Uterus (tissue), 2 donors: Measurements from ENCODE around the gene TRIP11.

Experiments used
- CTCF ChIP-seq, 4 experiments: fragments of 200-600 bp in 2 of 4; fragments of 450-650 bp in 2 of 4; sonication (generic) in 2 of 4; IDR thresholded peaks; one replicate each; pipeline ENCODE4 v1.5.1; 2016 to 2019; ENCODE audit warnings: antibody characterized with exemption in 4 of 4, mild to moderate bottlenecking in 2 of 4, moderate library complexity in 1 of 4
- POLR2A ChIP-seq, 2 donors: fragments of 450-650 bp; IDR thresholded peaks; one replicate each; pipeline ENCODE4 v1.6.1; 2016; ENCODE audit warnings: antibody characterized with exemption in 2 of 2, mild to moderate bottlenecking in 1 of 2, moderate library complexity in 1 of 2

- TF ChIP-seq CTCF (IDR thresholded peaks at IDR 0.05) (no peak), POLR2A (IDR thresholded peaks at IDR 0.05) (no peak)
Measured at GRCh38 chr14:91925727-91926121, 114.1 kb downstream of the TRIP11 start.
